ENCODE results near the gene FBN1.

FBN1 gene

DNA sequence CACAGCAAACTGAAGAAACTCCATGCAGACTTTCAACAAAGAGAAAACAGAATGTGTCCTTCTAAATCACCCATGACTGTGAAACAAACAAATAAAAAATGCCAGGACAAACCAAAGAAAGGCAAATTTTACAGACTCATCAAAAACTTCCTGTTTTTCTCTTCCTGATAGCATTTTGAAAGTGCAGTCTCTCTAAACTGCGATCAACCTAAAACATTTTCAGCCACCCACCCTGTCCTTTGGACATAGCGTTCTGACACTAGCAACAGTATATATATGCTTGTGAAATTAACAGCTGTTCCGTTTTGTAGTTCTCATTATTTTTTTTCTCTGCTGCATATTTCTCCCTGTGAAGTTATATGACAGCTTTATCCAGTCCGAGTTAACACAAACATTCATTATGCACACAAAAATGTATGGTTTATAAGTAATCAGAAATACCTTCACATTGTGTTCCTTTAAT, 151.7 kb downstream of the FBN1 start:
- no peak overlapping the region for H3K27ac ChIP-seq
- H3K9me3 ChIP-seq (ENCODE audit: low read depth, low read length), result no peaks in the 10 kb centered on the region
- TF ChIP-seq FOXP2 (optimal IDR thresholded peaks at IDR 0.05; ENCODE audit: control extremely low read depth, extremely low read length, insufficient read depth), result no peak
- TF ChIP-seq EZH2 (IDR thresholded peaks at IDR 0.05), result no peak
- TF ChIP-seq POLR2AphosphoS5 (IDR thresholded peaks at IDR 0.05; ENCODE audit: borderline replicate concordance, low read depth, low read length), result no peak
- H3K4me3 ChIP-seq, result no peak overlapping the region
- H3K9ac ChIP-seq (ENCODE audit: insufficient read length), result no peak overlapping the region
- H3K36me3 ChIP-seq (ENCODE audit: insufficient read depth, low read length), result no peaks in the 10 kb centered on the region
- DNase-seq (ENCODE audit: low read depth, low spot score), result no peak

DNA sequence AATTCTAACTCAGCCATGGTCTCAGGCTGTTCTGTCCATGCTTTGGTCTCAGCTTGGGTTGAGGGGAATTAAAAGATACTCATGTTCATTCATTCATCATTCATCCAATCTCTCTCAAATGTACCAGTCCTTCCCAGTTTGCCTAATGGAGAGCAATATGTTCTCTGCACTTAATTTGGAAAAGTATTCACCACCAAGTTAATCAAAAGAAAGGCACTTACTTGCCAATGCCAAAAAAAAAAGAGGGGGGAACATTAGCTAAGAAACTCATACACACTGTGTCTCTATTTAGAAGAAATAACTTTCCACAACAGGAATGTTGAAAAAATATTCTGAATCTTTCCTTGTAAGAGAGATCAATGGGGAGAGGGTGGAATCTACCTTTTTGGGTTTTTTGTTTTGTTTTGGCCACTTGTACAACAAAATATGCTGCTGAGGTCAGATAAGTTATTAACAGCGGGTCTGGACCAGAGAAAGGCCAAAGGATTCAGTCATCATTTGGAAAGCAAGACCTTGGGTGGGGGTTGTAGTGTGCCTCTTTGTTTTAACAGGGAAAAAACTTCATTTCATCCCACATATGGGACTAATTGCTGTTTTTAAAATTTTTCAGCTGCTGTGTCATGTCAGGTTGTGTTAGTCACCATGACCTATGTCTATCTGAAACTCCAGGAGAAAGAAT, 152.3 kb downstream of the FBN1 start:
- Histone ChIP-seq H3K9me3 (ENCODE audit: low read depth, low read length) (no peaks in the 10 kb centered on the region), H3K36me3 (ENCODE audit: insufficient read depth, low read length) (no peaks in the 10 kb centered on the region), H3K4me3 (no peak overlapping the region), H3K9ac (ENCODE audit: insufficient read length) (no peak overlapping the region), H3K27ac (no peak overlapping the region)
- TF ChIP-seq EZH2 (IDR thresholded peaks at IDR 0.05), result no peak
- no peak for TF ChIP-seq FOXP2 (optimal IDR thresholded peaks at IDR 0.05; ENCODE audit: control extremely low read depth, extremely low read length, insufficient read depth)
- TF ChIP-seq POLR2AphosphoS5 (IDR thresholded peaks at IDR 0.05; ENCODE audit: borderline replicate concordance, low read depth, low read length), result no peak
- no peak for DNase-seq (ENCODE audit: low read depth, low spot score)

- Histone ChIP-seq H3K9me3 (ENCODE audit: low read depth, low read length) (no peaks in the 10 kb centered on the region), H3K36me3 (ENCODE audit: insufficient read depth, low read length) (no peaks in the 10 kb centered on the region), H3K4me3 (no peak overlapping the region), H3K9ac (ENCODE audit: insufficient read length) (no peak overlapping the region), H3K27ac (no peak overlapping the region)
- no peak for DNase-seq (ENCODE audit: low read depth, low spot score)
- TF ChIP-seq EZH2 (IDR thresholded peaks at IDR 0.05) (no peak), POLR2AphosphoS5 (IDR thresholded peaks at IDR 0.05; ENCODE audit: borderline replicate concordance, low read depth, low read length) (no peak), FOXP2 (optimal IDR thresholded peaks at IDR 0.05; ENCODE audit: control extremely low read depth, extremely low read length, insufficient read depth) (no peak)
Measured at GRCh38 chr15:48486228-48486627, 159.3 kb downstream of the FBN1 start.

DNA sequence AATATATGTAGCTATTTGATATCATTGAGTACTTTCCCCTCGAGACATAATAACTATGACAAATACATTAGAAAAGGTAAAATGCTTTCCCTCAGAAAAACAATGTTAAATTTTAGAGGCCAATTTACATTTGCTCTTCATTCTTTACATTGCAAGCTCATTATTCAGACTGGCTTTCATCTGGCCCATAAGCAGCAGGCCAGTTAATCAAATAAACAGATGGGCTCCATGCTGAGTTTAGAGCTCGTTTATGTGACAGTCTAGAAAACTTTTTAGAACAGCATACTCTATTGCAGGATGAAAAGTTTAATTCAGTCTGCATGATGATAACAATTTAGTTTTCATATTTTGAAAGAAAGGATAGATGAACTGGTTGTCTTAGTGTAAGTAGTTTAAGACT, 163.7 kb downstream of the FBN1 start:
- Histone ChIP-seq H3K27ac (no peak overlapping the region), H3K4me3 (no peak overlapping the region), H3K36me3 (ENCODE audit: insufficient read depth, low read length) (no peaks in the 10 kb centered on the region), H3K9me3 (ENCODE audit: low read depth, low read length) (no peaks in the 10 kb centered on the region), H3K9ac (ENCODE audit: insufficient read length) (no peak overlapping the region)
- DNase-seq (ENCODE audit: low read depth, low spot score), result no peak
- no peak for TF ChIP-seq FOXP2 (optimal IDR thresholded peaks at IDR 0.05; ENCODE audit: control extremely low read depth, extremely low read length, insufficient read depth)
- no peak for TF ChIP-seq EZH2 (IDR thresholded peaks at IDR 0.05)
- no peak for TF ChIP-seq POLR2AphosphoS5 (IDR thresholded peaks at IDR 0.05; ENCODE audit: borderline replicate concordance, low read depth, low read length)

- H3K27ac ChIP-seq, result no peak overlapping the region
- no peak for DNase-seq (ENCODE audit: low read depth, low spot score)
- TF ChIP-seq EZH2 (IDR thresholded peaks at IDR 0.05) (no peak), FOXP2 (optimal IDR thresholded peaks at IDR 0.05; ENCODE audit: control extremely low read depth, extremely low read length, insufficient read depth) (no peak), POLR2AphosphoS5 (IDR thresholded peaks at IDR 0.05; ENCODE audit: borderline replicate concordance, low read depth, low read length) (no peak)
- H3K9ac ChIP-seq (ENCODE audit: insufficient read length), result no peak overlapping the region
- H3K4me3 ChIP-seq, result no peak overlapping the region
- H3K36me3 ChIP-seq (ENCODE audit: insufficient read depth, low read length), result no peaks in the 10 kb centered on the region
- H3K9me3 ChIP-seq (ENCODE audit: low read depth, low read length), result no peaks in the 10 kb centered on the region
Measured at GRCh38 chr15:48479751-48480150, 165.8 kb downstream of the FBN1 start.

GRCh38 chr15:48478581-48478980, 166.9 kb downstream of the FBN1 start:
- Histone ChIP-seq H3K36me3 (ENCODE audit: insufficient read depth, low read length) (no peaks in the 10 kb centered on the region), H3K9me3 (ENCODE audit: low read depth, low read length) (no peaks in the 10 kb centered on the region), H3K4me3 (no peak overlapping the region), H3K9ac (ENCODE audit: insufficient read length) (no peak overlapping the region), H3K27ac (no peak overlapping the region)
- no peak for DNase-seq (ENCODE audit: low read depth, low spot score)
- TF ChIP-seq EZH2 (IDR thresholded peaks at IDR 0.05), result no peak
- no peak for TF ChIP-seq POLR2AphosphoS5 (IDR thresholded peaks at IDR 0.05; ENCODE audit: borderline replicate concordance, low read depth, low read length)
- no peak for TF ChIP-seq FOXP2 (optimal IDR thresholded peaks at IDR 0.05; ENCODE audit: control extremely low read depth, extremely low read length, insufficient read depth)

GRCh38 chr15:48477795-48478360, 167.6 kb downstream of the FBN1 start:
- no peaks in the 10 kb centered on the region for H3K9me3 ChIP-seq (ENCODE audit: low read depth, low read length)
- H3K27ac ChIP-seq, result no peak overlapping the region
- H3K4me3 ChIP-seq, result no peak overlapping the region
- no peaks in the 10 kb centered on the region for H3K36me3 ChIP-seq (ENCODE audit: insufficient read depth, low read length)
- no peak for TF ChIP-seq FOXP2 (optimal IDR thresholded peaks at IDR 0.05; ENCODE audit: control extremely low read depth, extremely low read length, insufficient read depth)
- TF ChIP-seq POLR2AphosphoS5 (IDR thresholded peaks at IDR 0.05; ENCODE audit: borderline replicate concordance, low read depth, low read length), result no peak
- TF ChIP-seq EZH2 (IDR thresholded peaks at IDR 0.05), result no peak
- DNase-seq (ENCODE audit: low read depth, low spot score), result no peak
- no peak overlapping the region for H3K9ac ChIP-seq (ENCODE audit: insufficient read length)

- no peak overlapping the region for H3K27ac ChIP-seq
Measured at GRCh38 chr15:48475600-48476395, 169.7 kb downstream of the FBN1 start.

More at GRCh38 chr15:48475600-48476395, 169.7 kb downstream of the FBN1 start:
- no peak for TF ChIP-seq FOXP2 (optimal IDR thresholded peaks at IDR 0.05; ENCODE audit: control extremely low read depth, extremely low read length, insufficient read depth)
- TF ChIP-seq POLR2AphosphoS5 (IDR thresholded peaks at IDR 0.05; ENCODE audit: borderline replicate concordance, low read depth, low read length), result no peak
- TF ChIP-seq EZH2 (IDR thresholded peaks at IDR 0.05), result no peak
- Histone ChIP-seq H3K9me3 (ENCODE audit: low read depth, low read length) (no peaks in the 10 kb centered on the region), H3K9ac (ENCODE audit: insufficient read length) (no peak overlapping the region), H3K36me3 (ENCODE audit: insufficient read depth, low read length) (no peaks in the 10 kb centered on the region), H3K4me3 (no peak overlapping the region)
- DNase-seq (ENCODE audit: low read depth, low spot score), result no peak
